ENCODE measurements around the gene EPHA7. TPM values are rescaled to one million over a fixed set of nuclear protein-coding genes. Genes with fewer than 3 reads are reported as not detected.

EPHA7 gene
- total RNA-seq, 1 donor from 2014 or later: 48.9 TPM

- Mint-ChIP-seq H3K9me3 (no peaks in the 10 kb centered on the region), H3K27ac (no peak overlapping the region), H3K4me1 (ENCODE audit: unreplicated experiment) (peaks cover 14% of the 10 kb centered on the region), H3K36me3 (peaks cover 8% of the 10 kb centered on the region), H3K27me3 (no peaks in the 10 kb centered on the region), H3K4me3 (no peak overlapping the region)
- no peak for DNase-seq (ENCODE audit: extremely low spot score, unreplicated experiment)
- no peak for TF ChIP-seq CTCF (conservative IDR thresholded peaks at IDR 0.05)
These were observed 53.9 kb downstream of the EPHA7 start for GRCh38 chr6:93365445-93365844.

- Mint-ChIP-seq H3K27me3 (no peaks in the 10 kb centered on the region), H3K36me3 (peaks cover 32% of the 10 kb centered on the region), H3K4me1 (ENCODE audit: unreplicated experiment) (no peaks in the 10 kb centered on the region), H3K4me3 (no peak overlapping the region), H3K27ac (no peak overlapping the region), H3K9me3 (no peaks in the 10 kb centered on the region)
- DNase-seq (ENCODE audit: extremely low spot score, unreplicated experiment): no peak
- TF ChIP-seq CTCF (conservative IDR thresholded peaks at IDR 0.05): no peak
These were observed 60.9 kb downstream of the EPHA7 start for GRCh38 chr6:93358435-93358834.

GRCh38 chr6:93352604-93353003 lies 66.8 kb downstream of the EPHA7 start:
- H3K27ac Mint-ChIP-seq: no peak overlapping the region
- peaks cover 41% of the 10 kb centered on the region for H3K36me3 Mint-ChIP-seq
- DNase-seq (ENCODE audit: extremely low spot score, unreplicated experiment): no peak
- no peak overlapping the region for H3K4me3 Mint-ChIP-seq
- no peaks in the 10 kb centered on the region for H3K27me3 Mint-ChIP-seq
- no peaks in the 10 kb centered on the region for H3K9me3 Mint-ChIP-seq
- H3K4me1 Mint-ChIP-seq (ENCODE audit: unreplicated experiment): peaks cover 11% of the 10 kb centered on the region
- no peak for TF ChIP-seq CTCF (conservative IDR thresholded peaks at IDR 0.05)

- TF ChIP-seq CTCF (conservative IDR thresholded peaks at IDR 0.05): no peak
- H3K9me3 Mint-ChIP-seq: no peaks in the 10 kb centered on the region
- H3K27ac Mint-ChIP-seq: no peak overlapping the region
These were observed 68.1 kb downstream of the EPHA7 start for GRCh38 chr6:93351222-93351621.

GRCh38 chr6:93350774-93351173 lies 68.6 kb downstream of the EPHA7 start:
- no peak overlapping the region for H3K27ac Mint-ChIP-seq
- H3K27me3 Mint-ChIP-seq: no peaks in the 10 kb centered on the region
- H3K4me3 Mint-ChIP-seq: no peak overlapping the region
- H3K36me3 Mint-ChIP-seq: peaks cover 33% of the 10 kb centered on the region
- DNase-seq (ENCODE audit: extremely low spot score, unreplicated experiment): no peak
- peaks cover 11% of the 10 kb centered on the region for H3K4me1 Mint-ChIP-seq (ENCODE audit: unreplicated experiment)
- no peaks in the 10 kb centered on the region for H3K9me3 Mint-ChIP-seq
- TF ChIP-seq CTCF (conservative IDR thresholded peaks at IDR 0.05): no peak

More at GRCh38 chr6:93351222-93351621, 68.1 kb downstream of the EPHA7 start:
- H3K27me3 Mint-ChIP-seq: no peaks in the 10 kb centered on the region
- H3K36me3 Mint-ChIP-seq: peaks cover 34% of the 10 kb centered on the region
- peaks cover 11% of the 10 kb centered on the region for H3K4me1 Mint-ChIP-seq (ENCODE audit: unreplicated experiment)
- no peak for DNase-seq (ENCODE audit: extremely low spot score, unreplicated experiment)
- H3K4me3 Mint-ChIP-seq: no peak overlapping the region

GRCh38 chr6:93344333-93344835 lies 75.0 kb downstream of the EPHA7 start:
- Mint-ChIP-seq H3K4me1 (ENCODE audit: unreplicated experiment) (peaks cover 4% of the 10 kb centered on the region), H3K27ac (no peak overlapping the region), H3K27me3 (no peaks in the 10 kb centered on the region), H3K4me3 (no peak overlapping the region), H3K9me3 (no peaks in the 10 kb centered on the region), H3K36me3 (peaks cover 6% of the 10 kb centered on the region)
- no peak for TF ChIP-seq CTCF (conservative IDR thresholded peaks at IDR 0.05)
- no peak for DNase-seq (ENCODE audit: extremely low spot score, unreplicated experiment)
